GM13976 (cell line): Measurements from ENCODE around the gene KCNMA1.

Experiments
- DNase-seq: peaks from one replicate; pipeline ENCODE4 v3.0.0; 2012; ENCODE audit warnings: low spot score
- in situ Hi-C: fragments of 300-500 bp; cut with MboI; formaldehyde crosslinking; loops from one replicate; pipeline ENCODE4 v1.12.0; 2022; ENCODE audit warnings: low sequenced_read_pairs, mixed read lengths, inconsistent platforms; ENCODE audit not compliant: unreplicated experiment
- TF ChIP-seq, protein P1 (sequence below): IDR thresholded peaks from 2 replicates; pipeline ENCODE4 v1.5.1; 2012; ENCODE audit warnings: borderline replicate concordance, mild to moderate bottlenecking; ENCODE audit not compliant: insufficient read depth; ENCODE audit errors: extremely low read depth, missing control alignments, control extremely low read depth

KCNMA1 gene

DNA sequence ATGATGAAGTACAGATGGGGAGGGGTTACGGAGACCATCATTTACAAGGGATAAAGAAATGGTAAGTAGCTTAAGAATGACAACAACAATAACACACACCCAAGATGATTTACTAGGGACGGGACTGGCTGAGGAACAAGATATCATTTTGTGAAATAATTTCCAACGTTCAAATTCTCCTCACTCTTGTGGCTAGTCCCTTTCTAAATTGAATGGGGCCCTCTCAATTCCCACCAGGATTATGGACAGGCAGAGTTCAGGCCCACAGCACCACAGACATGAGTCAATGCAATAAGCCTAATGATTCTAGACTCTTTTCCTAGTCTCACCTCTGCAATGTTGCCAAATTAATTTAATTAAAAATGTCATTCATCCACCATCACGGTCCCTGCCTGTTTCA lies 448.1 kb downstream of the KCNMA1 start:
- DNase-seq, result no peak
- in situ Hi-C loops, result no loop called here
- TF ChIP-seq, protein P1, sequence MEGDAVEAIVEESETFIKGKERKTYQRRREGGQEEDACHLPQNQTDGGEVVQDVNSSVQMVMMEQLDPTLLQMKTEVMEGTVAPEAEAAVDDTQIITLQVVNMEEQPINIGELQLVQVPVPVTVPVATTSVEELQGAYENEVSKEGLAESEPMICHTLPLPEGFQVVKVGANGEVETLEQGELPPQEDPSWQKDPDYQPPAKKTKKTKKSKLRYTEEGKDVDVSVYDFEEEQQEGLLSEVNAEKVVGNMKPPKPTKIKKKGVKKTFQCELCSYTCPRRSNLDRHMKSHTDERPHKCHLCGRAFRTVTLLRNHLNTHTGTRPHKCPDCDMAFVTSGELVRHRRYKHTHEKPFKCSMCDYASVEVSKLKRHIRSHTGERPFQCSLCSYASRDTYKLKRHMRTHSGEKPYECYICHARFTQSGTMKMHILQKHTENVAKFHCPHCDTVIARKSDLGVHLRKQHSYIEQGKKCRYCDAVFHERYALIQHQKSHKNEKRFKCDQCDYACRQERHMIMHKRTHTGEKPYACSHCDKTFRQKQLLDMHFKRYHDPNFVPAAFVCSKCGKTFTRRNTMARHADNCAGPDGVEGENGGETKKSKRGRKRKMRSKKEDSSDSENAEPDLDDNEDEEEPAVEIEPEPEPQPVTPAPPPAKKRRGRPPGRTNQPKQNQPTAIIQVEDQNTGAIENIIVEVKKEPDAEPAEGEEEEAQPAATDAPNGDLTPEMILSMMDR, result no peak

- TF ChIP-seq, protein P1, result no peak
- no peak for DNase-seq
- in situ Hi-C loops, result no loop called here
Measured at GRCh38 chr10:77189075-77189474, 448.5 kb downstream of the KCNMA1 start.

- TF ChIP-seq, protein P1, result no peak
- in situ Hi-C loops, result no loop called here
- no peak for DNase-seq
Measured at GRCh38 chr10:77188521-77188920, 449.1 kb downstream of the KCNMA1 start.

GRCh38 chr10:77188000-77188395 lies 449.6 kb downstream of the KCNMA1 start:
- in situ Hi-C loops, result no loop called here
- no peak for DNase-seq
- TF ChIP-seq, protein P1, result no peak

GRCh38 chr10:77187376-77187999 lies 450.1 kb downstream of the KCNMA1 start:
- in situ Hi-C loops, result no loop called here
- DNase-seq, result no peak

DNA sequence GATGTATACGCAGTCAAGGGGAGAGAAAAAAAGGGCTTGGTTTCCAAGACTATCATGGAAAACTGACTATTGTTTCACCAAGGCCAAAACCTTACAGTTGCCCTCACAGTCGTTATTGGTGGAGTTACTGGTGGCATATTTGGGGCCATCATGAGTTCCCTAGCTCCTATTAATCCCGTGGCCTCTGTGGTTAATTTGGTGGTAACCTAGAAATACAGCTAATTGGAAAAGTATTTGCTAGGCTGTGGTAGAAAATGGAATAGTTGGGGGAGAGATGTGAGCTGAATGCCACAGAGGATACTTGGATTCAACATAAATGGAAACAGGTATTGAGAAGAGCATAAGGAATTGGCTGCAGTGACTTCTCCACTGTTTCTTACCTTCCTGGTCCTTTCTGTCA lies 450.7 kb downstream of the KCNMA1 start:
- DNase-seq, result no peak
- in situ Hi-C loops, result no loop called here
- TF ChIP-seq, protein P1, result no peak

More at GRCh38 chr10:77187376-77187999, 450.1 kb downstream of the KCNMA1 start:
- TF ChIP-seq, protein P1, result no peak
